Gastroesophageal sphincter (tissue), 3 donors: ENCODE results near the gene B3GNT4.

Experiments
- POLR2A ChIP-seq, 2 donors: fragments of 450-650 bp; IDR thresholded peaks; one replicate each; pipeline ENCODE4 v1.6.1; 2017; ENCODE audit warnings: antibody characterized with exemption in 2 of 2, mild to moderate bottlenecking in 2 of 2, moderate library complexity in 1 of 2
- POLR2AphosphoS5 ChIP-seq: sonication (generic); formaldehyde crosslinking; IDR thresholded peaks from one replicate; pipeline ENCODE4 v1.6.1; 2017; ENCODE audit warnings: antibody characterized with exemption
- TF ChIP-seq, protein P1 (sequence below), 4 experiments: fragments of 200-600 bp in 2 of 4; fragments of 450-650 bp in 2 of 4; sonication (generic) in 1 of 4; IDR thresholded peaks; one replicate each; pipeline ENCODE4 v1.5.1; 2017 to 2019; ENCODE audit warnings: antibody characterized with exemption in 4 of 4, mild to moderate bottlenecking in 2 of 4, moderate library complexity in 2 of 4

DNA sequence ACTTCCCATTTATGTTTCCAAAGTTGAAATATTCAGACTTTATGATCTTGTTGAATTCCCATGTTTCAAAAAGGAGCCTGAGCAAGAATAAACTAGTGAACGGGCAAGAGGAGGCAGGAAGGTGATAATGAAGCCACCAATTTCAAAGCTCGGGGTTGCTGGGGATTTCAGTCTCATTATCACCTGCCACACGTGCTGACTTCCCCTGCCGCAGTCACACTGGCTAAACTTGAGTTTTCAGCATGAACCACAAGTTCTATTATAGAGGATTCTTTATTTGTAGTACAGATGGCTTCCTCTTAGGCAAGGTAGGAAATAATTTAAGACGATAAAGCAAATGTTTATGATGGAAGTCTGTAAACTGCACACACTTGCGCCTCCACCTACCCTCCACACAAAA is 40.5 kb downstream of the B3GNT4 start:
- TF ChIP-seq POLR2AphosphoS5 (no peak), POLR2A (IDR thresholded peaks at IDR 0.05) (no peak)
- TF ChIP-seq, protein P1, sequence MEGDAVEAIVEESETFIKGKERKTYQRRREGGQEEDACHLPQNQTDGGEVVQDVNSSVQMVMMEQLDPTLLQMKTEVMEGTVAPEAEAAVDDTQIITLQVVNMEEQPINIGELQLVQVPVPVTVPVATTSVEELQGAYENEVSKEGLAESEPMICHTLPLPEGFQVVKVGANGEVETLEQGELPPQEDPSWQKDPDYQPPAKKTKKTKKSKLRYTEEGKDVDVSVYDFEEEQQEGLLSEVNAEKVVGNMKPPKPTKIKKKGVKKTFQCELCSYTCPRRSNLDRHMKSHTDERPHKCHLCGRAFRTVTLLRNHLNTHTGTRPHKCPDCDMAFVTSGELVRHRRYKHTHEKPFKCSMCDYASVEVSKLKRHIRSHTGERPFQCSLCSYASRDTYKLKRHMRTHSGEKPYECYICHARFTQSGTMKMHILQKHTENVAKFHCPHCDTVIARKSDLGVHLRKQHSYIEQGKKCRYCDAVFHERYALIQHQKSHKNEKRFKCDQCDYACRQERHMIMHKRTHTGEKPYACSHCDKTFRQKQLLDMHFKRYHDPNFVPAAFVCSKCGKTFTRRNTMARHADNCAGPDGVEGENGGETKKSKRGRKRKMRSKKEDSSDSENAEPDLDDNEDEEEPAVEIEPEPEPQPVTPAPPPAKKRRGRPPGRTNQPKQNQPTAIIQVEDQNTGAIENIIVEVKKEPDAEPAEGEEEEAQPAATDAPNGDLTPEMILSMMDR (IDR thresholded peaks at IDR 0.05) = no peak
